Measurements from ENCODE around the gene CSTPP1. TPM values are rescaled to one million over a fixed set of nuclear protein-coding genes. Genes with fewer than 3 reads are reported as not detected.

The CSTPP1 gene
- total RNA-seq, 1 donor from 2014 or later, result 30.0 TPM

GRCh38 chr11:47061429-47062178 is 125.0 kb downstream of the CSTPP1 start:
- no peak for TF ChIP-seq CTCF (IDR thresholded peaks at IDR 0.05; ENCODE audit: unreplicated experiment)
- H3K4me1 Mint-ChIP-seq (ENCODE audit: unreplicated experiment), result no peaks in the 10 kb centered on the region
- H3K27me3 Mint-ChIP-seq (ENCODE audit: unreplicated experiment), result no peaks in the 10 kb centered on the region
- no peak for DNase-seq (ENCODE audit: low spot score)
- peak overlapping the region; percentile 6 for H3K27ac Mint-ChIP-seq (ENCODE audit: unreplicated experiment)
- H3K4me3 Mint-ChIP-seq (ENCODE audit: unreplicated experiment), result no peak overlapping the region
- H3K9me3 Mint-ChIP-seq (ENCODE audit: unreplicated experiment), result no peaks in the 10 kb centered on the region
- peaks cover 13% of the 10 kb centered on the region for H3K36me3 Mint-ChIP-seq (ENCODE audit: low read depth, unreplicated experiment)

GRCh38 chr11:47062736-47063135 is 126.2 kb downstream of the CSTPP1 start:
- Mint-ChIP-seq H3K27ac (ENCODE audit: unreplicated experiment) (no peak overlapping the region), H3K4me1 (ENCODE audit: unreplicated experiment) (no peaks in the 10 kb centered on the region), H3K4me3 (ENCODE audit: unreplicated experiment) (no peak overlapping the region), H3K9me3 (ENCODE audit: unreplicated experiment) (no peaks in the 10 kb centered on the region), H3K36me3 (ENCODE audit: low read depth, unreplicated experiment) (peaks cover 8% of the 10 kb centered on the region), H3K27me3 (ENCODE audit: unreplicated experiment) (no peaks in the 10 kb centered on the region)
- TF ChIP-seq CTCF (IDR thresholded peaks at IDR 0.05; ENCODE audit: unreplicated experiment), result no peak
- no peak for DNase-seq (ENCODE audit: low spot score)

- no peak for DNase-seq (ENCODE audit: low spot score)
Measured at GRCh38 chr11:47067401-47067800, 130.8 kb downstream of the CSTPP1 start.

GRCh38 chr11:47070769-47071168 is 134.2 kb downstream of the CSTPP1 start:
- no peak for DNase-seq (ENCODE audit: low spot score)
- Mint-ChIP-seq H3K27ac (ENCODE audit: unreplicated experiment) (no peak overlapping the region), H3K36me3 (ENCODE audit: low read depth, unreplicated experiment) (no peaks in the 10 kb centered on the region), H3K9me3 (ENCODE audit: unreplicated experiment) (no peaks in the 10 kb centered on the region), H3K4me1 (ENCODE audit: unreplicated experiment) (peaks cover 6% of the 10 kb centered on the region), H3K27me3 (ENCODE audit: unreplicated experiment) (no peaks in the 10 kb centered on the region), H3K4me3 (ENCODE audit: unreplicated experiment) (no peak overlapping the region)
- no peak for TF ChIP-seq CTCF (IDR thresholded peaks at IDR 0.05; ENCODE audit: unreplicated experiment)

More at GRCh38 chr11:47067401-47067800, 130.8 kb downstream of the CSTPP1 start:
- no peak for TF ChIP-seq CTCF (IDR thresholded peaks at IDR 0.05; ENCODE audit: unreplicated experiment)
- H3K9me3 Mint-ChIP-seq (ENCODE audit: unreplicated experiment), result no peaks in the 10 kb centered on the region
- no peaks in the 10 kb centered on the region for H3K4me1 Mint-ChIP-seq (ENCODE audit: unreplicated experiment)
- no peaks in the 10 kb centered on the region for H3K27me3 Mint-ChIP-seq (ENCODE audit: unreplicated experiment)
- no peak overlapping the region for H3K4me3 Mint-ChIP-seq (ENCODE audit: unreplicated experiment)
- no peaks in the 10 kb centered on the region for H3K36me3 Mint-ChIP-seq (ENCODE audit: low read depth, unreplicated experiment)
- no peak overlapping the region for H3K27ac Mint-ChIP-seq (ENCODE audit: unreplicated experiment)

- no peaks in the 10 kb centered on the region for H3K36me3 Mint-ChIP-seq (ENCODE audit: low read depth, unreplicated experiment)
- H3K4me1 Mint-ChIP-seq (ENCODE audit: unreplicated experiment), result peaks cover 6% of the 10 kb centered on the region
- no peak overlapping the region for H3K27ac Mint-ChIP-seq (ENCODE audit: unreplicated experiment)
- no peak overlapping the region for H3K4me3 Mint-ChIP-seq (ENCODE audit: unreplicated experiment)
- TF ChIP-seq CTCF (IDR thresholded peaks at IDR 0.05; ENCODE audit: unreplicated experiment), result no peak
- no peaks in the 10 kb centered on the region for H3K27me3 Mint-ChIP-seq (ENCODE audit: unreplicated experiment)
- H3K9me3 Mint-ChIP-seq (ENCODE audit: unreplicated experiment), result no peaks in the 10 kb centered on the region
- no peak for DNase-seq (ENCODE audit: low spot score)
Measured at GRCh38 chr11:47071341-47071740, 134.8 kb downstream of the CSTPP1 start.

All from endothelial cell (in vitro differentiated cells).